Keratinocyte (primary cell): ENCODE results near the gene RBM17. TPM values are rescaled to one million over a fixed set of nuclear protein-coding genes. Genes with fewer than 3 reads are reported as not detected.

Source experiments
- DNase-seq: peaks from one replicate; pipeline ENCODE4 v3.0.0-alpha.2; 2011; ENCODE audit warnings: low read depth, missing footprints, low spot score
- FAIRE-seq: peaks from 2 replicates; lab custom pipeline; 2011; peaks lifted over from hg19 to GRCh38; lab: Jason Lieb, UNC
- H2AFZ ChIP-seq: 2 replicates; pipeline ENCODE4 v1.6.0; 2012; ENCODE audit warnings: low read length, control low read depth, inconsistent platforms; ENCODE audit not compliant: control insufficient read depth
- H3K27ac ChIP-seq: 2 replicates; pipeline ENCODE4 v1.5.1; 2011; ENCODE audit warnings: low read length; ENCODE audit not compliant: control insufficient read depth, insufficient read depth
- H3K27me3 ChIP-seq: 3 replicates; pipeline ENCODE4 v1.6.0; 2011; ENCODE audit warnings: low read length; ENCODE audit not compliant: control insufficient read depth, insufficient read depth; ENCODE audit errors: extremely low read depth
- H3K36me3 ChIP-seq, 2 experiments: 2 replicates in 1 of 2; 3 replicates in 1 of 2; pipeline ENCODE4 v1.5.1; 2011; ENCODE audit warnings: low read length in 2 of 2, mild to moderate bottlenecking in 1 of 2; ENCODE audit not compliant: control insufficient read depth in 2 of 2, insufficient read depth in 2 of 2; ENCODE audit errors: extremely low read depth in 1 of 2
- H3K4me1 ChIP-seq: 3 replicates; pipeline ENCODE4 v1.5.1; 2011; ENCODE audit warnings: low read length; ENCODE audit not compliant: control insufficient read depth, insufficient read depth; ENCODE audit errors: extremely low read depth
- H3K4me2 ChIP-seq: 3 replicates; pipeline ENCODE4 v1.6.0; 2011; ENCODE audit warnings: low read depth, low read length; ENCODE audit not compliant: control insufficient read depth, insufficient read depth; ENCODE audit errors: extremely low read depth
- H3K4me3 ChIP-seq, 3 experiments: fragments of 200-600 bp in 1 of 3; sonication (generic) in 1 of 3; 2 replicates in 2 of 3; 3 replicates in 1 of 3; pipeline ENCODE4 v1.5.1; 2011 to 2016; ENCODE audit warnings: low read length in 3 of 3, mild to moderate bottlenecking in 3 of 3, control low read depth in 2 of 3, inconsistent platforms in 1 of 3, low read depth in 1 of 3, mixed read lengths in 1 of 3, mixed run types in 1 of 3, moderate library complexity in 1 of 3; ENCODE audit not compliant: control insufficient read depth in 2 of 3, insufficient read depth in 2 of 3; ENCODE audit errors: extremely low read depth in 1 of 3
- H3K79me2 ChIP-seq: 2 replicates; pipeline ENCODE4 v1.6.0; 2012; ENCODE audit warnings: low read length; ENCODE audit not compliant: control insufficient read depth, insufficient read depth
- H3K9ac ChIP-seq: 3 replicates; pipeline ENCODE4 v1.6.0; 2011; ENCODE audit warnings: low read length; ENCODE audit not compliant: control insufficient read depth, insufficient read depth; ENCODE audit errors: extremely low read depth
- H3K9me1 ChIP-seq: 3 replicates; pipeline ENCODE4 v1.6.0; 2011; ENCODE audit warnings: low read length; ENCODE audit not compliant: control insufficient read depth, insufficient read depth; ENCODE audit errors: extremely low read depth
- H3K9me3 ChIP-seq: 2 replicates; pipeline ENCODE4 v1.5.1; 2012; ENCODE audit warnings: low read depth, low read length; ENCODE audit not compliant: control insufficient read depth
- H4K20me1 ChIP-seq: 3 replicates; pipeline ENCODE4 v1.6.0; 2011; ENCODE audit warnings: low read length; ENCODE audit not compliant: control insufficient read depth, insufficient read depth; ENCODE audit errors: extremely low read depth
- CTCF ChIP-seq, 3 experiments: IDR thresholded peaks in 1 of 3; conservative IDR thresholded peaks in 1 of 3; optimal IDR thresholded peaks in 1 of 3; 2 replicates in 2 of 3; 3 replicates in 1 of 3; pipeline versions ENCODE3 to v1.5.1; 2011; ENCODE audit warnings: low read length in 3 of 3, mild to moderate bottlenecking in 3 of 3, moderate library complexity in 2 of 3, control low read depth in 1 of 3, inconsistent platforms in 1 of 3; ENCODE audit not compliant: insufficient read depth in 2 of 3; ENCODE audit errors: extremely low read depth in 1 of 3
- EZH2 ChIP-seq: IDR thresholded peaks from one replicate; pipeline ENCODE4 v1.6.1; 2012; ENCODE audit warnings: inconsistent platforms, mild to moderate bottlenecking, low read length, moderate library complexity
- dilution Hi-C: fragments of 300-500 bp; cut with MboI; formaldehyde crosslinking; loops from one replicate; pipeline ENCODE4 v1.7.0; 2020; ENCODE audit warnings: low sequenced_read_pairs; ENCODE audit not compliant: extremely low pct_ligation_motif_present
- polyA plus RNA-seq, 5 experiments: library from polyadenylated mRNA; depleted of rRNA in 3 of 5; stranded (reverse) in 3 of 5; stranded (forward) in 1 of 5; unstranded in 1 of 5; fragments of >200 nt; gene quantifications; 1 replicate in 1 of 5; 2 replicates in 3 of 5; 3 replicates in 1 of 5; pipeline versions ENCODE4 v1.2.1 to v1.2.3, GENCODE V29; 2011 to 2012; ENCODE audit warnings: missing spikeins in 2 of 5, low read depth in 1 of 5, low replicate concordance in 1 of 5

The RBM17 gene
- polyA plus RNA-seq, 1 donor (not counting 4 experiments of a cell fraction or from before 2014, with no cell fraction given) = 54.8 TPM

- no peak for FAIRE-seq
- Histone ChIP-seq H3K4me1 (peaks cover 18% of the 10 kb centered on the region), H3K36me3 (peaks cover 26 to 37% of the 10 kb centered on the region in 2 experiments)
These were observed 27.1 kb downstream of the RBM17 start for GRCh38 chr10:6115824-6116350.

GRCh38 chr10:6116806-6117205 is 28.0 kb downstream of the RBM17 start:
- dilution Hi-C loops = no loop called here
- no peak for FAIRE-seq
- H3K27me3 ChIP-seq = no peaks in the 10 kb centered on the region

More at GRCh38 chr10:6115824-6116350, 27.1 kb downstream of the RBM17 start:
- Histone ChIP-seq H3K9me1 (peaks cover 4% of the 10 kb centered on the region), H3K4me3 (no peak overlapping the region), H3K4me2 (no peak overlapping the region), H3K27me3 (no peaks in the 10 kb centered on the region), H3K9me3 (no peaks in the 10 kb centered on the region), H4K20me1 (no peaks in the 10 kb centered on the region), H2AFZ (no peak overlapping the region), H3K27ac (no peak overlapping the region), H3K79me2 (peaks cover 2% of the 10 kb centered on the region), H3K9ac (no peak overlapping the region)
- no peak for TF ChIP-seq EZH2
- TF ChIP-seq CTCF (optimal IDR thresholded peaks at IDR 0.05 in 1 of 3, IDR thresholded peaks at IDR 0.05 in 1 of 3, conservative IDR thresholded peaks at IDR 0.05 in 1 of 3; ENCODE audit: extremely low read depth in 1 of 3, insufficient read depth in 2 of 3, low read length in 3 of 3) = no peak
- no peak for DNase-seq
- dilution Hi-C loops = no loop called here

More at GRCh38 chr10:6116806-6117205, 28.0 kb downstream of the RBM17 start:
- no peaks in the 10 kb centered on the region for H3K9me3 ChIP-seq
- H3K36me3 ChIP-seq = peaks cover 21 to 32% of the 10 kb centered on the region in 2 experiments
- no peaks in the 10 kb centered on the region for H3K79me2 ChIP-seq
- peaks cover 20% of the 10 kb centered on the region for H3K4me1 ChIP-seq
- peaks cover 4% of the 10 kb centered on the region for H3K9me1 ChIP-seq
- no peak overlapping the region for H3K4me2 ChIP-seq
- no peak for DNase-seq
- H3K4me3 ChIP-seq = no peak overlapping the region
- TF ChIP-seq CTCF (optimal IDR thresholded peaks at IDR 0.05 in 1 of 3, IDR thresholded peaks at IDR 0.05 in 1 of 3, conservative IDR thresholded peaks at IDR 0.05 in 1 of 3; ENCODE audit: extremely low read depth in 1 of 3, insufficient read depth in 2 of 3, low read length in 3 of 3) (no peak), EZH2 (no peak)
- H4K20me1 ChIP-seq = no peaks in the 10 kb centered on the region
- no peak overlapping the region for H3K9ac ChIP-seq
- H2AFZ ChIP-seq = no peak overlapping the region
- H3K27ac ChIP-seq = no peak overlapping the region
